Stimulated activated CD8-positive, alpha-beta memory T cell treated with anti-CD3 and anti-CD28 coated beads, Interleukin-15, amount 100 ng/mL, for 1 hour (primary cell): ENCODE results near the gene CNKSR1.

Experiments used
- DNase-seq: peaks from one replicate; pipeline ENCODE4 v3.0.0-alpha.2; 2020; ENCODE audit warnings: low read depth

The CNKSR1 gene

GRCh38 chr1:26184883-26185282, 7.6 kb downstream of the CNKSR1 start:
- DNase-seq: no peak

DNA sequence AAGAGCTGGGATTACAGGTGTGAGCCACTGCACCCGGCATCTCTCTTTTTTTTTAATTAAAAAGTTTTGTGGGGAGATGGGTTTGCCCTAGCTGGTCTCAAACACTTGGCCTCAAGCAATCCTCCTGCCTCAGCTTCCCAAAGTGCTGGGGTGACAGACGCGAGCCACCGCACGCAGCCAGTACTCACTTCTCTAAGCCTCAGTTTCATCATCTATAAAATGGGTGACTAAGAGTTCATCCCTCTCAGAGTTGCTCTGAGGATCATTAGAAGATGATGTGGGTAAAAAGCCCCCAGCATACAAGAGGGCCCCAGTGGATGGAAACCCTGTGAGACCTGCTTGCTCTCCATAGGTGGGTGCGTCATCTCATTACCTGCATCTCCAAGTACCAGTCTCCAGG, 10.6 kb downstream of the CNKSR1 start:
- no peak for DNase-seq

- no peak for DNase-seq
Measured at GRCh38 chr1:26188477-26188876, 11.2 kb downstream of the CNKSR1 start.

DNA sequence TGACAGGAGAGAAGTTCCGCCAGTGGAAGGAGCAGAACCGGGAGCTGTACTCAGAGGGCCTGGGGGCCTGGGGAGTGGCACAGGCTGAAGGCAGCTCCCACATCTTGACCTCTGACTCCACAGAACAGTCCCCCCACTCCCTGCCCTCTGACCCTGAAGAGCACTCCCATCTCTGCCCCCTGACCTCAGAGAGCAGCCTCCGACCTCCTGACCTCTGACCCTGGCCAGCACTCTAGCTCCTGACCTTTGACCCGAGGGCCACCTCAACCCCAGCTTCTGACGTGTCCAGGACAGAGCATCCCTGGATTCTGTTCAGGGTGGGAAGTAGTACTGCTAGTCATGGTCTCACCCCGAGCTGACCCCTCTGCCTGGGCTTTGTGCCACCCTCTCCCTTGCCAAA, 12.0 kb downstream of the CNKSR1 start:
- DNase-seq: no peak

DNA sequence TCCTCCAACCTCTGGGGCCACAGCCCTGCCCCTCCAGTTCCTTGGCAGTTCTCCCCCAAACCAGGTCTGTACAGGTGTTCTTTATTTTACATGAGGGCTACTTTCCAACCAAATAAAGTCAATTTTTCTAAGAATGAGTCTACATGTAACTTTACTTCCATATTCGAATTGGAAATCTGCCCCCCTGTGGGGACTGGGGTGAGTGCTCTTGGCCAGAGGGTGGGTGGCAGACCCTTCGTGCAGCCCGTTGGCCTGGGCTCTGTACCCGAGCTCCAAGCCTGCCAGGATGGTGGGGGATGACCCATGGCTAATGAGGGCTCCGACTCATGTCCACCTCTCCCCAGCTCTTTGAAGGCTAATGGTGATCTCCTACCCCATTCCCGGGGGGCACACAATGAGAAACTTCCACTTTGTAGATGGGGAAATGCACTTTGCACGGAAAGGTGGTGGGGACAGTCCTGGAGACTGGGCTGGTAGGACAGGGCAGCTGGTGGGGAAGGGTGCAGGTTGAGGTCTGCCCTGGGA, 12.5 kb downstream of the CNKSR1 start:
- DNase-seq: no peak

- DNase-seq: no peak
Measured at GRCh38 chr1:26190373-26190987, 13.2 kb downstream of the CNKSR1 start, which contains the start of gene CATSPER4. TSS of gene CATSPER4 (plus strand) at chr1:26190602. CDS start at chr1:26190628, 26 bp downstream.

GRCh38 chr1:26191739-26192138, 14.4 kb downstream of the CNKSR1 start:
- no peak for DNase-seq

DNA sequence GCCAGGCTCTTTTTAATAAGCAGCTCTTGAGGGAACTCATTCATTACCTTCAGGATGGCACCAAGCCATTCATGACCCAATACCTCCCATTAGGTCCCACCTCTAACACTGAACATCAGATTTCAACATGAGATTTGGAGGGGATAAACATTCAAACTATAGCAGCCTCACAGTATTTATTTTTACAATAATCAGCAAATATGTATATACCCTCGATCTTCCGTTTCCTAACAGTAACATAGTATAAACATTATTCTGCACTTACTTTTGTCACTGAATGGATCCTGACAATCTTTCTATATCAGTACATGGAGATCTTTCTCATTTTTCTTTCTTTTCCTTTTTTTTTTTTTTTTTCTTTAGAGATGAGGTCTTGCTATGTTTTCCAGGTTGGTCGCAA, 18.5 kb downstream of the CNKSR1 start:
- no peak for DNase-seq

- DNase-seq: no peak
Measured at GRCh38 chr1:26197301-26197700, 20.0 kb downstream of the CNKSR1 start.

DNA sequence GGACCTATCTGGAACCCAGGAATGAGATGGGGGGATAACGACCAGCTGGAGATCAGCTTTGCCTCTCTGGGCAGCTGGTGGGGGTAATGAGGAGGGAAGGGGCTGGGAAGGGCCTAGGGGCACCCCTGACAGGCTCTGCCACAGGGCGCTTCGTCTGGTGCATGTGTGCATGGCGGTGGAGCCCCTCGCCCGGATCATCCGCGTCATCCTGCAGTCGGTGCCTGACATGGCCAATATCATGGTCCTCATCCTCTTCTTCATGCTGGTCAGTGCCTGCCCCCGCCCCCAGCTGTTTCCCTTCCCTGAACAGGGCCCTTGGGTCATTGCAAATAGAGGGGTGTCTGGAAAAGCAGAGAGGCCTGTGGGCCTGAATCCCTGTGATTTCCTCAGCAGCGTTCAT, 20.5 kb downstream of the CNKSR1 start:
- no peak for DNase-seq

- DNase-seq: no peak
Measured at GRCh38 chr1:26200413-26200812, 23.1 kb downstream of the CNKSR1 start.

- no peak for DNase-seq
Measured at GRCh38 chr1:26203642-26204318, 26.5 kb downstream of the CNKSR1 start.

GRCh38 chr1:26210147-26210870, 33.0 kb downstream of the CNKSR1 start:
- DNase-seq: no peak

DNA sequence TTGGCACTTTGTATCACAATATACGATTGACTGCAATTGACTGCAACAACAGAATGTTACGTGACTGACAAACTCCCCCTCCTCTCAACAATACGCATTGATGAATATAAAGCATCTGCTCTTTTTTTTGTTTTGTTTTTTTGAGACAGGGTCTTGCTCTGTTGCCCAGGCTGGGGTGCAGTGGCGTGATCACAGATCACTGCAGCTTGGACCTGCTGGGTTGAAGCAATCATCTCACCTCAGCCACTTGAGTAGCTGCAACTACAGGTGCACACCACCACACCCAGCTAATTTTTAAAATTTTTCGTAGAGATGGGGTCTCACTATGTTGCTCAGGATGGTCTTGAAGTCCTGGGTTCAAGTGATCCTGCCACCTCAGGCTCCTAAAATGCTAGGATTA, 35.4 kb downstream of the CNKSR1 start:
- DNase-seq: no peak

- no peak for DNase-seq
Measured at GRCh38 chr1:26213335-26213905, 36.1 kb downstream of the CNKSR1 start.

GRCh38 chr1:26215246-26215645, 38.0 kb downstream of the CNKSR1 start:
- DNase-seq: no peak

GRCh38 chr1:26218906-26219494, 41.7 kb downstream of the CNKSR1 start:
- DNase-seq: no peak

DNA sequence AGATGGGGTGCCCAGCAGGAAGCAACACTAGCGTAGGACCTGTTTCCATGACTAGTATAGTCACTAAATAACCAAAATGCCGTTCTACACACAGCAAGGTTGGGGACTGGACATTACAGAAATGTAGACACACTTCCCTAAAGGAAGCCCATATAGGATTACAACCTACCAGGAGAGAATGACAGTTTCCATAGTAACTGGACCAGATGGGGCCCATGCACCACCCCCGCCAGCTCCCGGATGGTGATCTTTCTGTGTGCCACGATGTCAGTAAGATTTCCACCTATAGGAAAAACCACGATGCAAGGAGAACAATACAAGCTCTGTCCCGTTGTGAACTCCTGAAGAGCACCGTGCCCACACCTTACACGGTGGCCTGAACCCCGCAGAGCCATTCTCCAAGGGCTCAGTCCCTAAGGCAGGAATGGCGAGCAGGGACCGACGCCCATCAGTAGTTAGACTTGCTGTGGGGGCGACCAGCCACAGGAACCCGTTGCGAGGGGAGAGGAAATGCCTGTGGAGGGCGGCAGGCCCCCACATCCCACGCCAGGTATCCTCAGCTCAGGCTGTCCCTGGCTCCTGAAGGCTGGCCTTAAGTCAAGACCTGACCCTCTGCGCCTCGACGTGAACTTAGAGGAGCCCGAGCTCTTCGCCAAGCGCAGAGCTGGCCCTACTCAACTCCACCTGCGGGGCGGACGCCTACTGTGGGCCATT, 43.1 kb downstream of the CNKSR1 start:
- no peak for DNase-seq

DNA sequence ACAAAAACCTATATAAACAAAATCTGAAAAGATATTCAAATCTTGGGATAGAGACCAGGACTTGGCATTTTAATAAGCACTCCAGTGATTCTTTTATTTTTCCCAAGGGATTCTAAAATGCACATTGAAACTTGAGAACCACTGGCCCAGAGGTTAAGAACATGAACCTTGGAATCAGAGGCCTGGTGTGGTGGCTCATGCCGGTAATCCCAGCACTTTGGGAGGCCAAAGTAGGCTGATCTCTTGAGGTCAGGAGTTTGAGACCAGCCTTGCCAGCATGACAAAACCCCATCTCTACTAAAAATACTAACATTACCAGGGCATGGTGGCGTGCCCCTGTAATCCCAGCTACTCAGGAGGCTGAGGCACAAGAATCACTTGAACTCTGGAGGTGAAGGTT, 43.8 kb downstream of the CNKSR1 start:
- no peak for DNase-seq

DNA sequence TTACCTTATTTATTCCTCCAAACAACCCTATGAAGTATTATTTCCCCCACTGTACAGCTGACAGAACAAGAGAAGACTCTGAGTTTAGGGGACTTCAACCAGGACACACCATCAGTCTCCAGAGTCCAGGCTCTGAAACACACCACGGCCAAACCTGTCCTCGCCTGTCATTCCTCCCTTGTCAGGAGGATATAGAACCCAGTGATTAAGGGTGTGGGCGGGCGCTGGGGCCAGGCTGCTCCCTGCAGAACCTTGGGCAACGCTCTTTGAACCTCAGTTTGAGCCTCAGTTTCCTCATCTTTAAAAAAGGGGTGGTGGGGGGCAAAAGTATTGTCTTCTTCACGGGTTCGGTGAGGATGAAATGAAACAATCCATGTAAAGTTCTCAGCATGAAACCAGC, 47.3 kb downstream of the CNKSR1 start:
- DNase-seq: no peak

DNA sequence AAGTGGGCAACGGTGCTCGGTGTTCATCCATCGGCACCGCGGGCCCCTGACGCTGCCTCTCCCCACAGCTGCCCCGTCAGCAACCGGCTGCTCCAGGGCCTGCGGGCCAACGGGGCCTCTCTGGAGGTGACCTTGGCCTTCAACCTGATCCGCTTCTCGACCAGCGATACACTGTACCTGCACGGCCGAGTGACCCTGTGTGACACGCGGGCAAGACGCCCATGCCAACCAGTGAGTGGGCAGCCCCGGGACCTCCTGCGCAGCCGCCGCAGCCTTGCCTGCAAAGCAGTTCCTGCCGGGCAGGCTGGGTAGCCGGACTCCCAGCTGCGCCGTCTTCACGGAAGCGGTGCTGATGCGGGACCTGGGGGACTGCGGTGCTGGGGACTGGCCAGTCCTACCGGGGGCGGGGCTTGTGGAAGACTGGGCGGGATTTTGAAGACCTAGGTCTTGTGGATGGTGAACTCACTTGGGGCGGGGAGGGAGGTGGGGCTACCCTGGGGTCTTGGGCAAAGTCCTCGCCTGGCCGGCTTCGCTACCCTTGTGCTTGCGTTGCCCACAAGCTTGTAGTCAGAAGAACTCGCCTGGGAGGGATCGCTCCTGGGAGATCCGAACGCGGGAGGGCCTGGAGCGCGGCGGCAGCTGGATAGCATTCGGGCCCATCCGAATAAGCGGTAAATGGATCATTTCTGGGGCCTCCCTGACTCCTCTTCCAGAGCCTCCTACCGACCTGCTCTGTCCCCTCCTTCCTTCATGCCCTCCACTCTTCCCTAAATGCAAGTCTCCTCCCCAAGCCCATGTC, 47.9 kb downstream of the CNKSR1 start:
- no peak for DNase-seq
